A673 (cell line): ENCODE data around the gene ABCB9.

Experiments used
- CTCF ChIP-seq: fragments of 300-800, 200-600 bp; sonication (generic); conservative IDR thresholded peaks from 2 replicates; pipeline ENCODE4 v1.5.1; 2017; ENCODE audit warnings: low read depth, mild to moderate bottlenecking, antibody characterized with exemption, low read length, moderate library complexity, mixed read lengths
- EZH2 ChIP-seq: fragments of 200-600 bp; sonication (generic); IDR thresholded peaks from 2 replicates; pipeline ENCODE4 v1.6.1; 2017; ENCODE audit warnings: borderline replicate concordance, low read depth, mild to moderate bottlenecking, mixed read lengths, antibody characterized with exemption, low read length; ENCODE audit not compliant: poor library complexity, severe bottlenecking

DNA sequence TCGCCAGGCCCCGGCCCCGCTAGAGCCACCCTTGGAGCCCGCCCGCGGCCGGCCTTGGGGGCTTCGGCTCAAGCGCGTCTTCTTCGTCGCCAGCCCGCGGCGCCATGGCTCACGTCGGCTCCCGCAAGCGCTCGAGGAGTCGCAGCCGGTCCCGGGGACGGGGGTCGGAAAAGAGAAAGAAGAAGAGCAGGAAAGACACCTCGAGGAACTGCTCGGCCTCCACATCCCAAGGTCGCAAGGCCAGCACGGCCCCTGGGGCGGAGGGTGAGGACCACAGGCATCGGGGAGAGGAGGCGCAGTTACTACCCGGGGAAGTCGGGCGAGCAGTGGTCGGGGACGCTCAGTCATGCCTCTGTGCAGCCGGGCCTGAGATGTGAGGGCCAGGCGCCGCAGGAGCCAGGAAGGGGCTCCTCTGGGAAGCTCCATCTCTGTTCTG is 14.8 kb upstream of the ABCB9 start:
- TF ChIP-seq CTCF (no peak), EZH2 (no peak)
